Osteocyte (in vitro differentiated cells): ENCODE measurements around the gene HSDL1. TPM values are rescaled to one million over a fixed set of nuclear protein-coding genes. Genes with fewer than 3 reads are reported as not detected.

Experiments
- DNase-seq: peaks from one replicate; pipeline ENCODE4 v3.0.0; 2021; ENCODE audit warnings: mixed read lengths; ENCODE audit not compliant: unreplicated experiment; ENCODE audit errors: extremely low spot score
- H3K27ac Mint-ChIP-seq: one replicate; pipeline ENCODE4 v1.8.0; 2021; ENCODE audit warnings: mild to moderate bottlenecking, mixed read lengths; ENCODE audit not compliant: unreplicated experiment
- H3K27me3 Mint-ChIP-seq: one replicate; pipeline ENCODE4 v1.8.0; 2021; ENCODE audit warnings: mixed read lengths; ENCODE audit not compliant: unreplicated experiment
- H3K36me3 Mint-ChIP-seq: one replicate; pipeline ENCODE4 v1.8.0; 2021; ENCODE audit warnings: mixed read lengths; ENCODE audit not compliant: unreplicated experiment
- H3K4me1 Mint-ChIP-seq: one replicate; pipeline ENCODE4 v1.8.0; 2021; ENCODE audit warnings: mixed read lengths; ENCODE audit not compliant: unreplicated experiment
- H3K4me3 Mint-ChIP-seq: one replicate; pipeline ENCODE4 v1.8.0; 2021; ENCODE audit warnings: mild to moderate bottlenecking, moderate library complexity, mixed read lengths; ENCODE audit not compliant: unreplicated experiment
- H3K9me3 Mint-ChIP-seq: one replicate; pipeline ENCODE4 v1.8.0; 2021; ENCODE audit warnings: mixed read lengths; ENCODE audit not compliant: unreplicated experiment
- total RNA-seq: library from RNA; stranded (reverse); gene quantifications from 2 replicates; pipeline ENCODE4 v1.2.1, GENCODE V29; 2021
- TF ChIP-seq, protein P1 (sequence below): fragments of 200-600 bp; sonication (generic); IDR thresholded peaks from 2 replicates; pipeline ENCODE4 v1.5.0; 2021; ENCODE audit warnings: antibody characterized with exemption, mild to moderate bottlenecking, moderate library complexity

Gene HSDL1
- total RNA-seq, 1 donor from 2014 or later = 18.0 TPM

DNA sequence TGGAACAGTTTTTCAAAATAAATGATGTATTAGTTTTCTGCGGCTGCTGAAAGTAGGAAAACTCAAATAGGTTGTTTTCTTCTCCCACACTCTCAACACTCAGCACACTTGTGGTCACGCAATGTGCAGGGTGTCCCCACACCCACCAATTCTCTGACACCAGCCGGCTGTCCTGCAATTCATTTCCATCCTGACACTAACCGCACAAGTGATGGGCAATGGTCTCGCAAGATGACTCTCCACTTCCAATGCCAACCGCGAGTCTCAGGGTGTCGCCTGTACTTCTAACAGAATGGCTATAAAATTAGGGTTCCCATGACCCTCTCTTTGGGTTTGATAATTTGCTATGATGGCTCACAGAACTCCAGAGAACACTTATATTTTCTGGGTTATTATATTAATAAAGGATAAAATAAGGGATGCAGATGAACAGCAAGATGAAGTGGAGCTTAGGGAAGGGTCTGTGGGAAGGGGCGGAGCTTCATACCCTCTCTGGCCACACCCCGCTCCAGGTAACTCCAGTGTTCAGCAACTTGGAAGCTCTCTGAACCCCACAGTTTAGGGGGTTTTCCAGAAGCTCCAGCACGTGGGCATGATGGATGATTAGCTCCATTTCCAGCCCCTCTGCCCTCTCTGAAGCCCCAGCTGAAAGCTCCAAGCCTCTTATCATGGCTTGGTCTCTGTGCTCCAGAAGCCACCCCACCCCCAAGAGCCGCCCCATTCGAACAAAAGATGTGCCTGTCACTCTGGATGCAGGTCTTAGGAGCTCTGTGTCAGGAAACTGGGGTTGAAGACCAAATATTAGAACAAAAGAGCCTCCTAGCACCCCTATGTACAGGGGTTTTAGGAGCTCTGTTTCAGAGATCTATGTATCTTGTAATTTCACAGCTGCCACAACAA lies 22.1 kb upstream of the HSDL1 start:
- H3K36me3 Mint-ChIP-seq = no peaks in the 10 kb centered on the region
- TF ChIP-seq, protein P1, sequence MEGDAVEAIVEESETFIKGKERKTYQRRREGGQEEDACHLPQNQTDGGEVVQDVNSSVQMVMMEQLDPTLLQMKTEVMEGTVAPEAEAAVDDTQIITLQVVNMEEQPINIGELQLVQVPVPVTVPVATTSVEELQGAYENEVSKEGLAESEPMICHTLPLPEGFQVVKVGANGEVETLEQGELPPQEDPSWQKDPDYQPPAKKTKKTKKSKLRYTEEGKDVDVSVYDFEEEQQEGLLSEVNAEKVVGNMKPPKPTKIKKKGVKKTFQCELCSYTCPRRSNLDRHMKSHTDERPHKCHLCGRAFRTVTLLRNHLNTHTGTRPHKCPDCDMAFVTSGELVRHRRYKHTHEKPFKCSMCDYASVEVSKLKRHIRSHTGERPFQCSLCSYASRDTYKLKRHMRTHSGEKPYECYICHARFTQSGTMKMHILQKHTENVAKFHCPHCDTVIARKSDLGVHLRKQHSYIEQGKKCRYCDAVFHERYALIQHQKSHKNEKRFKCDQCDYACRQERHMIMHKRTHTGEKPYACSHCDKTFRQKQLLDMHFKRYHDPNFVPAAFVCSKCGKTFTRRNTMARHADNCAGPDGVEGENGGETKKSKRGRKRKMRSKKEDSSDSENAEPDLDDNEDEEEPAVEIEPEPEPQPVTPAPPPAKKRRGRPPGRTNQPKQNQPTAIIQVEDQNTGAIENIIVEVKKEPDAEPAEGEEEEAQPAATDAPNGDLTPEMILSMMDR = no peak
- H3K27me3 Mint-ChIP-seq = peaks cover 46% of the 10 kb centered on the region
- H3K4me1 Mint-ChIP-seq = no peaks in the 10 kb centered on the region
- no peak for DNase-seq
- H3K27ac Mint-ChIP-seq = no peak overlapping the region
- H3K9me3 Mint-ChIP-seq = no peaks in the 10 kb centered on the region
- no peak overlapping the region for H3K4me3 Mint-ChIP-seq

GRCh38 chr16:84165746-84166145 lies 20.8 kb upstream of the HSDL1 start:
- H3K27me3 Mint-ChIP-seq = peaks cover 53% of the 10 kb centered on the region

GRCh38 chr16:84161801-84162200 lies 16.8 kb upstream of the HSDL1 start:
- Mint-ChIP-seq H3K27me3 (peaks cover 66% of the 10 kb centered on the region), H3K27ac (no peak overlapping the region), H3K4me3 (no peak overlapping the region), H3K9me3 (no peaks in the 10 kb centered on the region), H3K36me3 (no peaks in the 10 kb centered on the region), H3K4me1 (no peaks in the 10 kb centered on the region)
- DNase-seq = no peak
- TF ChIP-seq, protein P1 = no peak

More at GRCh38 chr16:84165746-84166145, 20.8 kb upstream of the HSDL1 start:
- Mint-ChIP-seq H3K4me1 (no peaks in the 10 kb centered on the region), H3K27ac (no peak overlapping the region), H3K4me3 (no peak overlapping the region), H3K36me3 (no peaks in the 10 kb centered on the region), H3K9me3 (no peaks in the 10 kb centered on the region)
- no peak for DNase-seq
- TF ChIP-seq, protein P1 = no peak

GRCh38 chr16:84161037-84161436 lies 16.1 kb upstream of the HSDL1 start:
- no peak overlapping the region for H3K4me3 Mint-ChIP-seq
- TF ChIP-seq, protein P1 = no peak
- H3K27me3 Mint-ChIP-seq = peaks cover 66% of the 10 kb centered on the region
- no peak overlapping the region for H3K27ac Mint-ChIP-seq
- DNase-seq = no peak
- H3K9me3 Mint-ChIP-seq = no peaks in the 10 kb centered on the region
- H3K4me1 Mint-ChIP-seq = no peaks in the 10 kb centered on the region
- no peaks in the 10 kb centered on the region for H3K36me3 Mint-ChIP-seq

- TF ChIP-seq, protein P1 = no peak
- no peak overlapping the region for H3K4me3 Mint-ChIP-seq
- H3K27me3 Mint-ChIP-seq = peaks cover 57% of the 10 kb centered on the region
- H3K4me1 Mint-ChIP-seq = no peaks in the 10 kb centered on the region
- no peak for DNase-seq
- no peak overlapping the region for H3K27ac Mint-ChIP-seq
- no peaks in the 10 kb centered on the region for H3K36me3 Mint-ChIP-seq
- H3K9me3 Mint-ChIP-seq = no peaks in the 10 kb centered on the region
Measured at GRCh38 chr16:84159800-84160199, 14.8 kb upstream of the HSDL1 start.
